ENCODE results near the gene EPRS1.
"Not testable (repeated sequence)": the region's sequence is repeated elsewhere in the genome, so short reads cannot be mapped to it uniquely, and the experiment has no call there.

The EPRS1 gene

DNA sequence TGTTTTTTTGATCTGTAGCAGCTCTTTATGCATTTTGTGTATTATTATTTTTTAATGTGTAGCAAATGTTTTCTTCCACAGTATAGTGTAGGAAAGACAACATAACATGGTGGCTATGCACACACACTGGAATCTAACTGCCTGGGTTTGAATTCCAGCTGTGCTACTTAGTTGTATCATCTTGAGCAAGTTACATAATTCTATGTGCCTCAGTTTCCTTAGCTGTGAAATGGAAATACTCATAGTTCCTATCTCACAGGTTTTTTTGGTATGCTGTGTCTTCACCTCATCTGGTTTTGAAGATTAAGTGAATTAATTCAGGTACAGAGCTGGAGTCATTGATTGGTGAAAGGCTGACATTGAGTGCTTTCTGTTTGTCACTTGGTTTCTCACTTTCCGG, 46.4 kb upstream of the EPRS1 start:
- no peak overlapping the region for H3K27ac ChIP-seq (replicated peaks)

DNA sequence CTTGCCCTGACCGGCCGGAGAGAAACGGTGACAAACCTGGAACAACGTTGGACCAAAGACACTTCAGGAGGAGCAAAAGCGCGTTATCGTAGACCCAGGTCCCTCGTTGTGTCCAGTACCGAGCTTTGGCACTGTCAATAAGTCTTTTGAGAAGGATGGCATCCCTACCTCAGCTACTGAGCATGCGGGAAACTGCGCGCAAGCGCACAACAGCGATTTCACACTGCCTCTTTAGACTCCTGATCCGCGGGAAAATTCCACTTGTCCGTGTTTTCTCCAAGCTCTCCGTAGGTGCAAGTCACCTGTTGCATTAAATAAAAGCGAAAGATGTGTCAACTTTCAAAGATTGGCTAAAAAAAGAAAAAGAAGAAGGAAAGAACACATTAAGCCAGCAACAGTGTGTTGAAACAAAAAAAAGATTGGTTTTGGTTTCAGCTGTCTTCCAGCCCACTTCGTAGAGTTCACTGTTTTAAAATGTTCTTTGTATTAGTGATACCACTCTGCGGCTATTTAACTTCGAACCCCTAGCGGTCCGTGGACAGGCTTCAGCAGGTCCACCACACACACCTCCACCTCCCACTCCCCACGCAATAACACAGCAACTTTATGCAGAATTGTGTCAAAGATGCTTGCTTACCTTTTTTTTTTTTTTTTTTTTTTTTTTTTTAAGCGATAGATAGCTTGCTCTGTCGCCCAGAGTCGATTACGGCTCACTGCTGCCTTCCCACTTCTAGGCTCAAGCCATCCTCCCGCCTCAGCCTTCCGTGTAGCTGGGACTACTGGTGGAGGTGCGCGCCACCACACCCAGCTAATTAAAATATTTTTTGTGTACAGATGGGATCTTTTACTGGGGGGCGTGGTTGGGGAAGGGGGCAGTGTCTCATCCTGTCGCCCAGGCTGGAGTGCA, 43.6 kb upstream of the EPRS1 start, which contains the start of gene BPNT1:
Gene BPNT1, minus strand, starts transcription at position 139 of the 907 bp plus-strand sequence. CDS start 9,942 bp downstream, outside the sequence.
- peak within 1 kb of the TSS; percentile 57 for H3K27ac ChIP-seq (replicated peaks)
- TF ChIP-seq, protein P1, sequence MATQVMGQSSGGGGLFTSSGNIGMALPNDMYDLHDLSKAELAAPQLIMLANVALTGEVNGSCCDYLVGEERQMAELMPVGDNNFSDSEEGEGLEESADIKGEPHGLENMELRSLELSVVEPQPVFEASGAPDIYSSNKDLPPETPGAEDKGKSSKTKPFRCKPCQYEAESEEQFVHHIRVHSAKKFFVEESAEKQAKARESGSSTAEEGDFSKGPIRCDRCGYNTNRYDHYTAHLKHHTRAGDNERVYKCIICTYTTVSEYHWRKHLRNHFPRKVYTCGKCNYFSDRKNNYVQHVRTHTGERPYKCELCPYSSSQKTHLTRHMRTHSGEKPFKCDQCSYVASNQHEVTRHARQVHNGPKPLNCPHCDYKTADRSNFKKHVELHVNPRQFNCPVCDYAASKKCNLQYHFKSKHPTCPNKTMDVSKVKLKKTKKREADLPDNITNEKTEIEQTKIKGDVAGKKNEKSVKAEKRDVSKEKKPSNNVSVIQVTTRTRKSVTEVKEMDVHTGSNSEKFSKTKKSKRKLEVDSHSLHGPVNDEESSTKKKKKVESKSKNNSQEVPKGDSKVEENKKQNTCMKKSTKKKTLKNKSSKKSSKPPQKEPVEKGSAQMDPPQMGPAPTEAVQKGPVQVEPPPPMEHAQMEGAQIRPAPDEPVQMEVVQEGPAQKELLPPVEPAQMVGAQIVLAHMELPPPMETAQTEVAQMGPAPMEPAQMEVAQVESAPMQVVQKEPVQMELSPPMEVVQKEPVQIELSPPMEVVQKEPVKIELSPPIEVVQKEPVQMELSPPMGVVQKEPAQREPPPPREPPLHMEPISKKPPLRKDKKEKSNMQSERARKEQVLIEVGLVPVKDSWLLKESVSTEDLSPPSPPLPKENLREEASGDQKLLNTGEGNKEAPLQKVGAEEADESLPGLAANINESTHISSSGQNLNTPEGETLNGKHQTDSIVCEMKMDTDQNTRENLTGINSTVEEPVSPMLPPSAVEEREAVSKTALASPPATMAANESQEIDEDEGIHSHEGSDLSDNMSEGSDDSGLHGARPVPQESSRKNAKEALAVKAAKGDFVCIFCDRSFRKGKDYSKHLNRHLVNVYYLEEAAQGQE (IDR thresholded peaks at IDR 0.05; ENCODE audit: insufficient replicate concordance, low read depth) = peak; percentile 44
- TF ChIP-seq GABPA (IDR thresholded peaks at IDR 0.05; ENCODE audit: low read depth) (peak; percentile 36; the same call in 1 of the 2 replicates), POLR2AphosphoS5 (IDR thresholded peaks at IDR 0.05; ENCODE audit: low read depth) (peak; percentile 42; the same call in 1 of the 2 replicates), SPI1 (IDR thresholded peaks at IDR 0.05; ENCODE audit: borderline replicate concordance, low read depth) (no peak; the same call in 1 of the 2 replicates)
- TF ChIP-seq, protein P2, sequence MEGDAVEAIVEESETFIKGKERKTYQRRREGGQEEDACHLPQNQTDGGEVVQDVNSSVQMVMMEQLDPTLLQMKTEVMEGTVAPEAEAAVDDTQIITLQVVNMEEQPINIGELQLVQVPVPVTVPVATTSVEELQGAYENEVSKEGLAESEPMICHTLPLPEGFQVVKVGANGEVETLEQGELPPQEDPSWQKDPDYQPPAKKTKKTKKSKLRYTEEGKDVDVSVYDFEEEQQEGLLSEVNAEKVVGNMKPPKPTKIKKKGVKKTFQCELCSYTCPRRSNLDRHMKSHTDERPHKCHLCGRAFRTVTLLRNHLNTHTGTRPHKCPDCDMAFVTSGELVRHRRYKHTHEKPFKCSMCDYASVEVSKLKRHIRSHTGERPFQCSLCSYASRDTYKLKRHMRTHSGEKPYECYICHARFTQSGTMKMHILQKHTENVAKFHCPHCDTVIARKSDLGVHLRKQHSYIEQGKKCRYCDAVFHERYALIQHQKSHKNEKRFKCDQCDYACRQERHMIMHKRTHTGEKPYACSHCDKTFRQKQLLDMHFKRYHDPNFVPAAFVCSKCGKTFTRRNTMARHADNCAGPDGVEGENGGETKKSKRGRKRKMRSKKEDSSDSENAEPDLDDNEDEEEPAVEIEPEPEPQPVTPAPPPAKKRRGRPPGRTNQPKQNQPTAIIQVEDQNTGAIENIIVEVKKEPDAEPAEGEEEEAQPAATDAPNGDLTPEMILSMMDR (IDR thresholded peaks at IDR 0.05; ENCODE audit: insufficient read depth, low read length) = no peak

More for the DNA sequence above, 46.4 kb upstream of the EPRS1 start:
- no peak for DNase-seq (ENCODE audit: low read depth in 1 of 2, low spot score in 1 of 2)
- H3K27me3 ChIP-seq (ENCODE audit: insufficient read depth, poor library complexity, severe bottlenecking) = no peaks in the 10 kb centered on the region
- no peak overlapping the region for H3K4me3 ChIP-seq (replicated peaks; ENCODE audit: insufficient read depth, low read length)
- TF ChIP-seq, protein P2 (IDR thresholded peaks at IDR 0.05; ENCODE audit: insufficient read depth, low read length) = no peak
- TF ChIP-seq SPI1 (IDR thresholded peaks at IDR 0.05; ENCODE audit: borderline replicate concordance, low read depth) (no peak), GABPA (IDR thresholded peaks at IDR 0.05; ENCODE audit: low read depth) (no peak), POLR2AphosphoS5 (IDR thresholded peaks at IDR 0.05; ENCODE audit: low read depth) (no peak)
- TF ChIP-seq, protein P1 (IDR thresholded peaks at IDR 0.05; ENCODE audit: insufficient replicate concordance, low read depth) = no peak

GRCh38 chr1:220086261-220086686, 40.0 kb upstream of the EPRS1 start:
- not testable (repeated sequence) for H3K27ac ChIP-seq (replicated peaks); H3K27me3 ChIP-seq (ENCODE audit: insufficient read depth, poor library complexity, severe bottlenecking); DNase-seq (ENCODE audit: low read depth in 1 of 2, low spot score in 1 of 2); H3K4me3 ChIP-seq (replicated peaks; ENCODE audit: insufficient read depth, low read length)

More for the DNA sequence above, 43.6 kb upstream of the EPRS1 start, which contains the start of gene BPNT1:
- DNase-seq (ENCODE audit: low read depth in 1 of 2, low spot score in 1 of 2) = peak; percentile 92 to 97
- peak within 1 kb of the TSS; percentile 53 for H3K4me3 ChIP-seq (replicated peaks; ENCODE audit: insufficient read depth, low read length)
- H3K27me3 ChIP-seq (ENCODE audit: insufficient read depth, poor library complexity, severe bottlenecking) = no peaks in the 10 kb centered on the region

- TF ChIP-seq, protein P2 (IDR thresholded peaks at IDR 0.05; ENCODE audit: insufficient read depth, low read length) = no peak
- TF ChIP-seq SPI1 (IDR thresholded peaks at IDR 0.05; ENCODE audit: borderline replicate concordance, low read depth) = no peak
- no peak for TF ChIP-seq POLR2AphosphoS5 (IDR thresholded peaks at IDR 0.05; ENCODE audit: low read depth)
- TF ChIP-seq GABPA (IDR thresholded peaks at IDR 0.05; ENCODE audit: low read depth) = no peak
- TF ChIP-seq, protein P1 (IDR thresholded peaks at IDR 0.05; ENCODE audit: insufficient replicate concordance, low read depth) = no peak
- H3K4me3 ChIP-seq (replicated peaks; ENCODE audit: insufficient read depth, low read length) = no peak overlapping the region
- H3K27me3 ChIP-seq (ENCODE audit: insufficient read depth, poor library complexity, severe bottlenecking) = no peaks in the 10 kb centered on the region
- no peak for DNase-seq (ENCODE audit: low read depth in 1 of 2, low spot score in 1 of 2)
- no peak overlapping the region for H3K27ac ChIP-seq (replicated peaks)
Measured at GRCh38 chr1:220084460-220084859, 38.2 kb upstream of the EPRS1 start.

All from HL-60 (cell line).